Ectodermal cell (in vitro differentiated cells): ENCODE results near the gene ZMYND8.

Experiments
- H3K27ac ChIP-seq: 2 replicates; pipeline ENCODE4 v1.7.0; 2013; ENCODE audit warnings: mild to moderate bottlenecking, low read depth, low read length; ENCODE audit not compliant: insufficient read depth, poor library complexity, severe bottlenecking
- H3K27me3 ChIP-seq: 2 replicates; pipeline ENCODE4 v1.7.0; 2013; ENCODE audit warnings: mild to moderate bottlenecking, low read length; ENCODE audit not compliant: insufficient read depth, control insufficient read depth, poor library complexity, severe bottlenecking
- H3K36me3 ChIP-seq: one replicate; pipeline ENCODE4 v1.7.0; 2013; ENCODE audit warnings: low read length; ENCODE audit not compliant: control insufficient read depth, insufficient read depth
- H3K4me1 ChIP-seq: one replicate; pipeline ENCODE4 v1.7.0; 2013; ENCODE audit warnings: low read length; ENCODE audit not compliant: control insufficient read depth, insufficient read depth
- H3K4me3 ChIP-seq: 2 replicates; pipeline ENCODE4 v1.7.0; 2013; ENCODE audit warnings: low read depth, low read length, control low read depth; ENCODE audit not compliant: insufficient read depth
- H3K9me3 ChIP-seq: 2 replicates; pipeline ENCODE4 v1.7.0; 2013; ENCODE audit warnings: mild to moderate bottlenecking, low read length, moderate library complexity; ENCODE audit not compliant: control insufficient read depth
- WGBS, 2 experiments: methylation state at CpG; one replicate each; pipeline ENCODE4 v1.1.7; 2013; ENCODE audit warnings: missing lambda C conversion rate in 2 of 2; 5-methylcytosine and 5-hydroxymethylcytosine counted together

The ZMYND8 gene

DNA sequence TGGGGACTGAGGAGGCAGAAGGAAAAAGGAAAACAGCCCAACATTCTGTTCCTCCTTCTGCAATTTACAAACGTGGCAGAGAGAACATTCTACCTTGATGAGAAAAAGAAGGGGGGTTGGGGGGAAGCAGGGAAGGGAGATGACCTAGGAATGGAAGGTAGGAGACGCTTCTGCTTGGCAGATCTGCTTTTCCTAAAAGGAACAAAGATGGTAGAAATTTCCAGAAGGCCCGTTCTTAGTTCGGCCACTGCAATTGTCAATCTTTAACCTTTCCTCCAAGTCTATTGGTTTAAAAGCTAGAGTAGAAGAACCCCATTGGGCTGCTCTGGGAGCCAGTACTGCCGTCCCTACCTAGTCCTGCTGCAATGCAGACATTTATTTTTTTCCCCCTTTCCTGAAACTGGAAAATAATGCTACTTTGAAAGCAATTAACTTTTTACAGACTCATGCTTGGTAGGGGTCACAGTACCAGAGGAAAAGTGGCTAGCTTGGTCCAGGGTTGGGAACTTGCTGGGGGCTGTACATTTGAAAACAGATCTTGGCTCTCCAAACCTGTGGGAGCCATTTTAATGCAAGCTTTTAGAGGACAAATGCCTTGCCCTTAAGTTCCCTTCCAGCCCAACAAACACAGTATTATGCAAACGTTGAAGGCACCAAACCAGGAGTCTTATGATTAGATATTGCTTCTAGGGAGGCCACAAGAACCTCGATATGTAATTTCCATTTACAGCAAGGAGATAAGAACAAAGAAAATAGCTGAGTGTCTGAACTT, 2.6 kb downstream of the ZMYND8 start:
- Histone ChIP-seq H3K27ac (peak overlapping the region; percentile 96), H3K4me1 (peaks cover 86% of the 10 kb centered on the region), H3K9me3 (no peaks in the 10 kb centered on the region), H3K36me3 (no peaks in the 10 kb centered on the region), H3K27me3 (no peaks in the 10 kb centered on the region), H3K4me3 (peak overlapping the region; percentile 33)
- WGBS, 2 experiments, result 59 to 61% methylated on average over 7 of the region's 7 CpGs

DNA sequence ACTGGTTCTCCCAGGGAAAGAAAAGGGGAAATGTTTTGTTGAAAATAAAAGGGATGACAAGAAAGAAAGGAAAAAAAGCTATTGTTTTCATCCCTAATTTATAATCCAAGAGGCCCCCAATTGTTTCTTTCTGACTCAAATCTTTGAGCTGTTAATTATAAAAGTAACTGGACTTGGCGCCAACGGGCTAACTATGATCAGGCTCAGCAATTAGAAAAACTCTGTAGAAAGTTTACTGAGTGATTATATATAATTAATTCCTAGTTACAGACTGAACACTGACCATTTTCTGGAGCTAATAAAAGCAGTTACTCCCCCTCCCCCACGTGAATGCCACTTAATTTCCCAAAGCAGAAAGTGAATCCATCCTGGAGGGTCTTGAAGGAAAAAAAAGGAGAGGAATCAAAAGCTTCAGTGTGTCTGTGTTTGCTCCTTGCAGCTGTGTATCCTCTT, 3.2 kb downstream of the ZMYND8 start:
- Histone ChIP-seq H3K4me3 (peak overlapping the region; percentile 3), H3K36me3 (no peaks in the 10 kb centered on the region), H3K9me3 (no peaks in the 10 kb centered on the region), H3K27ac (peak overlapping the region; percentile 96), H3K4me1 (peaks cover 86% of the 10 kb centered on the region), H3K27me3 (no peaks in the 10 kb centered on the region)
- WGBS, 2 experiments, result 66% methylated on average over 3 of the region's 3 CpGs; no CpG with 5 or more reads in 1 of the 2 experiments

DNA sequence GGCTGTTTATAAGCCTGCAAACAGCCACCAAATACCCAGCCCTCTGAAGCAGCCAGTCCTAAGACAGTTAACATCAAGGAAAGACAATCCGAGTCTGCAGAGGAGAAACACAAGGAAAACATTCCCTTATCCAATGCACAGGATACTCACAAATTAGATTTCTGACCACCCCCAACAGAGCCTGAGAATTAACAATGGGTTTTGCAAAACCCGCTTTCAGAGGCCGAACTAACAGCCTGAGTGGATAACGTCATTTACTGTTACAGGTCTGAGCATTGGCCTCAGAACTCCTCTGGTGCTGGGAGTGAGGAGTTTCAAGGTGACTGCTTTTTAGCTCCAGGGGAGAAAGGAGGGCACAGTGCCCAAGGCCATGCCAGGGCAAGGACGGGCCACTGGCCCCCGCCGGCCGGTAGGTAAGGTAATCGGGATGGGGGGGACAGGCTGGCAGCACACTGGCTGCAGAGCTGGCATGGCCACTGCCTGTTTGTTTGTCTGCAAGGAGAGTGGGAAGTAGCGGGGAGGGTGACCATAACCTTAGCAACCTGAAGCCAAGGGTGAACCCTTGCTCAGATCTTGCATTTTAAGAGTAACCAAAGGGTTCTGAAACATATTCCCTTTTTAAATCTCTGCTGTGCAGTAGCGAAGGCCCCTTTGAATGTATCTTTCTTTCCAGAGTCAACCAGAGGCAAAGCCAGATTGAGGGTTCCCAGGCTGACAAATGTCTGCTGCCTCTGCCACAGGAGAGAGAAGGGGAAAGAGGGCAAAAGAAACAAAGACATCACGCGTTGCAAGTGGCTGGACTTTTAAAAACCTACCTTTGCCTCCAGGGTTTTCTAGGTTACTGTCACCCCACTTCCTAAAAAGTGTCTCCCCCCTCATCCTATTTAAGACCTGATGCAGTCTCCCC, 3.9 kb downstream of the ZMYND8 start:
- WGBS, 2 experiments, result 52 to 56% methylated on average over 13 of the region's 13 CpGs
- Histone ChIP-seq H3K27me3 (no peaks in the 10 kb centered on the region), H3K36me3 (no peaks in the 10 kb centered on the region), H3K27ac (peak overlapping the region; percentile 96), H3K9me3 (no peaks in the 10 kb centered on the region), H3K4me1 (peaks cover 88% of the 10 kb centered on the region), H3K4me3 (peak overlapping the region; percentile 13)

DNA sequence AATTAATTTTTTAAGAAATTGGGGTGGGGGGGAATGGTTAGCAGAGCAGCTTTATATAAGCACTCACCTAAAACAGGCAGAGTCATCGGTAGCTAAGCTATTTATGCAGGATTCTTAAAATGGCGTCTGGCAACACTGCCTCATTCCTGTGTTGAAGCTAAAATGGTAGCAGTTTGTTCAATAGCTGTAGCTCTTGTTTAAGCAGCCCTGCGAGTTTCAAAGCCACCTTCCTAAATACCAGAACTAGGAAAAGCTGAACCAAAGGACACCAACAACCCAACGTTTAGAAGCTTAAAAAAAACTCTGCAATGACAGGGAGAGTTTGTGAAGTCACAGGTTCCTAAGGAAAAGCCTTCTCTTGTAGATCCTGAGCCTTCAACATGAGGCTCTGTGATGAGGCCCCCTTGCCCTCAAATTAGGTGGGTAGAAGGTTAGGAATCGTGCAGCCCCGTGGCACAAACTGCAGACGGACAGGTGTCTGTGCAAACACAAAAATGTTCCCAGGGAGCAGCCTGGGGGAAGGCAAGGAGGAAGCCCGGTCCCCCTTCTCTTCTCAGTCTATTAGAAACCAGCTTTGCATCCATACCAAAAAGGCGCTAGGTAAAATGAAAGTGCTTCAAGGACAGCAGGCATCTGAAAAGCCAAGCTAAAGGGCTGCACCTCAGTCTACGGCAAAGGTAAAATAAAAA, 4.7 kb downstream of the ZMYND8 start:
- peak overlapping the region; percentile 2 for H3K4me3 ChIP-seq
- H3K27me3 ChIP-seq, result no peaks in the 10 kb centered on the region
- peaks cover 88% of the 10 kb centered on the region for H3K4me1 ChIP-seq
- peak overlapping the region; percentile 96 for H3K27ac ChIP-seq
- no peaks in the 10 kb centered on the region for H3K36me3 ChIP-seq
- 45 to 51% methylated on average over 10 of the region's 10 CpGs for WGBS, 2 experiments
- H3K9me3 ChIP-seq, result no peaks in the 10 kb centered on the region

DNA sequence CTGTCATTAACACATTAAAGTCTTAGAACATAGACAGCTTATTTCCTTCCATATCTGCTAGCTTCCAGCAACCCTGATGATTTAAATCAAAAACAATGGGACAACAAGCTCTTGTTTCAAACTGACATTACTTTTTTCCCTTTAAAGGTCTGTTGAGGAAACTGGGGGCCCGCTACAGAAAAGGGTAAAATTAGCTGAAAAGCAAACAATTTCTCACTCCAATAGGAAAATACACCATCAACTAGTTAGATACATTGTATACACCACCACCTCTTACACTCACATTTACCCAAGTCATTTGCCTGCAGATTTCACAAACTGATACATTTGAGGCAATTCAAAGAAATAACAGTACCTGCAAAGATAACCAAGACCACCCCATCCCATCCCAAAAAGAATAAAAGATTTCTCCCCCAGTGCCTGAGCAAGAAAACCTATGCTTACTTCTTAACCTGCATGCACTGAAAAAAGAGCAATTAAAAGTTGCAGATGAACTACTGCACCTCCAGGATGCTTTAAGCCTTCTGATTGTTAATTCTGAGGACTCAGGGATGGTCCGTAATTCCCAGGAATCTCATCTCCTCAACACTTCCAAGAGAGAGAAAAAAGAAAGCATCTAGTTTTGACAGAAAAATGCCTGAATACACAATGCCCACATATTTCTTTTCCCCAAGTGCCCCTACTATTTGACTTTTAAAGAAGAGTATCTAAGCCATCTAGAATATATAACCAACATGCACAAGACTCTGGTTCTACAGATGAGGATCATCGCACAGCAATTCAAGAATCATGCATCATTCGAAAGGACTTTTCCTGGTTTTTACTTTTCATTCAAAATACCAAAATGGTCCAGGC, 5.6 kb downstream of the ZMYND8 start:
- Histone ChIP-seq H3K27me3 (no peaks in the 10 kb centered on the region), H3K27ac (peak overlapping the region; percentile 96), H3K36me3 (no peaks in the 10 kb centered on the region), H3K9me3 (no peaks in the 10 kb centered on the region), H3K4me1 (peaks cover 91% of the 10 kb centered on the region), H3K4me3 (peak overlapping the region; percentile 2)
- 68 to 71% methylated on average over 4 of the region's 4 CpGs for WGBS, 2 experiments

DNA sequence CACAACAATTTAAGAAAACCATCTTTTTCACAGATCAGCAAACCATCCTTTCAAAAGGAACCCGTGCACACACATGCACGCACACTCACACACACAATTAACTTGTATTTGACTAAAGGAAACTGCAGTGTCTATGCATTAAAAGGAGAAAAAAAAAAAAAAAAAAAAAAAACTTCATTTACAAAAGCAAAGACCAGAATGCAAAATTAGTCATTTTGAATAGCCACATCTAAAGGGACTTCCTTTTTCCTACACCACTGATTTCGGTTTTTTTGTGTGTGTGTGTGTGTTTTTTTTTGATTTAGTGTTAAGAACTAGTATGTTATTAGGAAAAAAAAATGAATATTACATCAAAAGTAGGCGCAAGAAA, 6.3 kb downstream of the ZMYND8 start:
- Histone ChIP-seq H3K4me3 (no peak overlapping the region), H3K36me3 (peaks cover under 1% of the 10 kb centered on the region), H3K4me1 (peaks cover 88% of the 10 kb centered on the region), H3K27me3 (no peaks in the 10 kb centered on the region), H3K9me3 (no peaks in the 10 kb centered on the region), H3K27ac (peak overlapping the region; percentile 96)
- WGBS, 2 experiments, result 34 to 52% methylated on average over 4 of the region's 4 CpGs

DNA sequence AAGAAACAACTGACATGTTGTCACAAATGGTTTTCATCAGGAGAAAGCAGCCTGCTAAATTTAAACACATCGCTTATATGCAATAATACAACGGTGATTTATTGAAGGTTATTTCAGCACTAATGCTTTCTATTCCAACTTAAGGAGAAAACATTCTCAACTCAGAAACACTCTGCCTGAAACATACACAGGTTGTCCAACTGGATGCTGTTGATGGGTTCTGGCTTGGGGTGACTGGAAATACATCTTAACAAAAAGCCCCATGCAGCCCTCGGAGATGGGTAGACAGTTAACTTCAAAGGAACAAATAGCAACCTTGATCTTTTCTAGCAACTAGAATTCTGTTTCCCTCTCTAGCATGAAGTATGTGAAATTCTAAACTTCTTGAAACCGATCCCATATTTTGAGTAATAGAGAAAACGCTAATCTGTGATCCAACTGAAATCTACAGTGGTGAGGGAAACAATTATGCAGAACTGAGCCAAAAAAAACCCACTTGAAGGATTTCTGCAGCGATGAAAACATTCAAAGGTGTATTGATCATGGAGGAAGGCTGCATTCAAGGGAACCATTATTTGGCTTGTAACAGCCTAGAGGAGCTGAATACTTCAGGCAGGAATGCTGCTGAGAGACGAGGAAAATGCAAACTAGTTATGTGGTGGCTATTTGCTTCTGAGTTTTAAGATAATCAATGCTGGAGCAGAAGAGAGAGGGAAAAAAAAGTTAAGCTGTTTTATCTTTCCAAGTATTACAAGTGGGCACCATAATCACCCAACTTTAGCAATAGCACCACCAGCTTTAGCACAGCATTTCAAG, 6.9 kb downstream of the ZMYND8 start:
- H3K27me3 ChIP-seq, result no peaks in the 10 kb centered on the region
- H3K9me3 ChIP-seq, result no peaks in the 10 kb centered on the region
- H3K27ac ChIP-seq, result peak overlapping the region; percentile 96
- peaks cover 4% of the 10 kb centered on the region for H3K36me3 ChIP-seq
- no peak overlapping the region for H3K4me3 ChIP-seq
- 52 to 59% methylated on average over 7 of the region's 7 CpGs for WGBS, 2 experiments
- H3K4me1 ChIP-seq, result peaks cover 85% of the 10 kb centered on the region

DNA sequence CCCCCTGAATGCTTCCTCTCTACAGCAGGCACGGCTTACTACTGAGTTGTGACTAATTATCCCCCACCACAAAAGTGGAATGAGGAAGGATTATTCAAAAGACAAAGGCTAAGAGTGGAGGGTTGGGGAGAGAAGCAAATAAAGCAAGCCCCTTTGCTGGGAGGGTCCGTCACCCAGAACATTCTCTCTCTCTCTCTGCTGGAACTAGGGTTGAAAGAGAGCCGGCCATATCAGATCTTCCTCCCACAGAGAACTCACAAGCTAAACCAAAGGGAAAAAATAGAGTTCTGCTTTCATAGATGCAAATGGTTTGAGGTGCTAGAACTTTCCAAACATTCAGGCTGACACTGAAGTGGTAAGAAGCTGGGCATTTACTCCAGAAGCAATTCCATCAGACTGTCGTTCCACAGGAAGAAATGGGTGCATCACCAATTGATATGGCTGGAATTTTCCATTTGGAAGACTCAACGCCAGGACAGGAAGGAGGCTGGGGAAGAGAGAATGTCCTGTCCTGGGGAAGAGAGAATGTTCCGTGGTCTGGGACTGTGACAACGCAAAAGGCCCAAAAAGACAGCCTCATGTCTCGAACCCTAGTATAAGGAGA, 7.9 kb downstream of the ZMYND8 start:
- peak overlapping the region; percentile 96 for H3K27ac ChIP-seq
- H3K36me3 ChIP-seq, result peaks cover 4% of the 10 kb centered on the region
- no peaks in the 10 kb centered on the region for H3K9me3 ChIP-seq
- WGBS, 2 experiments, result 34 to 62% methylated on average over 5 to 8 of the region's 8 CpGs
- no peaks in the 10 kb centered on the region for H3K27me3 ChIP-seq
- H3K4me1 ChIP-seq, result peaks cover 76% of the 10 kb centered on the region
- H3K4me3 ChIP-seq, result no peak overlapping the region
